Measurements from ENCODE around the gene TYMP. TPM values are rescaled to one million over a fixed set of nuclear protein-coding genes. Genes with fewer than 3 reads are reported as not detected.

Gene TYMP
- total and polyA plus RNA-seq, 2 donors (not counting 3 experiments of a cell fraction or from before 2014, with no cell fraction given), result 2.0 to 2.4 TPM

DNA sequence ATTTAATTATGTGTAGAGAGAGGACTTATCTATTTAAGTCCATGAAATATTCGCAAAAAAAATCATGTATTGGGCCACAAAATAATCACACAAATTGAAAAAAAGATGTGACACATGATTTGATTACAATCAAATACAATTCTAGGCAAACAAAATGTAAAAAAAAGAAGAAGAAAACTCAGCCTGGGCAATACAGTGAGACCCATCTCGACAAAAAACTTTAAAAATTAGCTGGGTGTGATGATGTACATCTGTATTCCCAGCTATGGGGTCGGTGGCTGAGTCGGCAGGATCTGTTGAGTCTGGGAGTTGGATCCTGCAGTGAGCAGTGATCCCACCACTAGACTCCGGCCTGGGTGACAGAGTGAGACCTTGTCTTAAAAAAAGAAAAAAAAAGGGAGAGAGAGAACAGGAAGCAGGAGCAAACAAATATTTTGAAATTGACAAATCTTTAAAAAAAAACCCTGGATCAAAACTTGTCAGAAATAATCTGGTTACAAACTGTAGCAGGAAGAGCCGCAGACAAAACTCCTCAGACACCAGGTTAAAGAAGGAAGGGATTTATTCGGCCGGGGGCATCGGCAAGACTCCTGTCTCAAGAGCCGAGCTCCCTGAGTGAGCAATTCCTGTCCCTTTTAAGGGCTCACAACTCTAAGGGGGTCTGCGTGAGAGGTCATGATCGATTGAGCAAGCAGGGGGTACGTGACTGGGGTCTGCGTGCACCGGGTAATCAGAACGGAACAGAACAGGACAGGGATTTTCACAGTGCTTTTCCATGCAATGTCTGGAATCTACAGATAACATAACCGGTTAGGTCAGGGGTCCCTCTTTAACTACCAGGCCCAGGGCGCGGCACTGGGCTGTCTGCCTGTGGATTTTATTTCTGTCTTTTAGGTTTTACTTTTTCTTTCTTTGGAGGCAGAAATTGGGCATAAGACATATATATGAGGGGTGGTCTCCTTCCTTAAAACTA is 3.3 kb upstream of the TYMP start:
- Histone ChIP-seq H3K9me1 (replicated peaks; ENCODE audit: control insufficient read depth, extremely low read depth, insufficient read depth, low read length) (no peaks in the 10 kb centered on the region), H3K4me1 (ENCODE audit: control insufficient read depth, extremely low read depth, insufficient read depth, low read length) (peaks cover 18% of the 10 kb centered on the region), H4K20me1 (replicated peaks; ENCODE audit: control insufficient read depth, extremely low read depth, insufficient read depth, low read length) (no peaks in the 10 kb centered on the region), H3K27ac (ENCODE audit: insufficient read depth, low read depth, low read length) (no peak overlapping the region), H3K4me2 (ENCODE audit: insufficient read depth, low read length) (no peak overlapping the region), H3K27me3 (ENCODE audit: control insufficient read depth in 2 of 2, insufficient read depth in 2 of 2, low read length in 2 of 2) (peaks cover 3 to 13% of the 10 kb centered on the region in 2 experiments), H3K36me3 (ENCODE audit: control insufficient read depth in 2 of 2, extremely low read depth in 1 of 2, insufficient read depth in 2 of 2, low read length in 2 of 2) (no peaks in the 10 kb centered on the region), H3K9me3 (replicated peaks; ENCODE audit: control insufficient read depth, insufficient read depth, low read length) (no peaks in the 10 kb centered on the region), H3K9ac (replicated peaks; ENCODE audit: extremely low read depth, insufficient read depth, low read length) (no peak overlapping the region), H3K4me3 (replicated peaks in 1 of 3; ENCODE audit: insufficient read depth in 1 of 3, low read depth in 1 of 3, low read length in 3 of 3) (no peak overlapping the region), H2AFZ (ENCODE audit: low read depth, low read length) (no peak overlapping the region), H3K79me2 (ENCODE audit: control insufficient read depth, insufficient read depth, low read length) (no peaks in the 10 kb centered on the region)
- intact Hi-C loops (cut with micrococcal nuclease) (no loop called here), dilution Hi-C loops (cut with MboI; ENCODE audit: extremely low pct_ligation_motif_present, low sequenced_read_pairs) (no loop called here)
- no TSS peak for BruUV-seq (replicated peaks)
- FAIRE-seq, result no peak
- TF ChIP-seq, protein P1, sequence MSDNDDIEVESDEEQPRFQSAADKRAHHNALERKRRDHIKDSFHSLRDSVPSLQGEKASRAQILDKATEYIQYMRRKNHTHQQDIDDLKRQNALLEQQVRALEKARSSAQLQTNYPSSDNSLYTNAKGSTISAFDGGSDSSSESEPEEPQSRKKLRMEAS (IDR thresholded peaks at IDR 0.05; ENCODE audit: insufficient read depth, insufficient read length), result no peak
- no peak for TF ChIP-seq POLR2AphosphoS5 (IDR thresholded peaks at IDR 0.05; ENCODE audit: insufficient read depth, low read depth, low read length)
- DNase-seq (ENCODE audit: low read depth, low spot score), result no peak
- CTCF ChIA-PET, result interaction anchor here (1.7 kb wide), 1 partner anchor 87 kb away, joined by 10 read pairs; no protein-coding TSS in a partner anchor
- POLR2A ChIA-PET, result no interaction called here

DNA sequence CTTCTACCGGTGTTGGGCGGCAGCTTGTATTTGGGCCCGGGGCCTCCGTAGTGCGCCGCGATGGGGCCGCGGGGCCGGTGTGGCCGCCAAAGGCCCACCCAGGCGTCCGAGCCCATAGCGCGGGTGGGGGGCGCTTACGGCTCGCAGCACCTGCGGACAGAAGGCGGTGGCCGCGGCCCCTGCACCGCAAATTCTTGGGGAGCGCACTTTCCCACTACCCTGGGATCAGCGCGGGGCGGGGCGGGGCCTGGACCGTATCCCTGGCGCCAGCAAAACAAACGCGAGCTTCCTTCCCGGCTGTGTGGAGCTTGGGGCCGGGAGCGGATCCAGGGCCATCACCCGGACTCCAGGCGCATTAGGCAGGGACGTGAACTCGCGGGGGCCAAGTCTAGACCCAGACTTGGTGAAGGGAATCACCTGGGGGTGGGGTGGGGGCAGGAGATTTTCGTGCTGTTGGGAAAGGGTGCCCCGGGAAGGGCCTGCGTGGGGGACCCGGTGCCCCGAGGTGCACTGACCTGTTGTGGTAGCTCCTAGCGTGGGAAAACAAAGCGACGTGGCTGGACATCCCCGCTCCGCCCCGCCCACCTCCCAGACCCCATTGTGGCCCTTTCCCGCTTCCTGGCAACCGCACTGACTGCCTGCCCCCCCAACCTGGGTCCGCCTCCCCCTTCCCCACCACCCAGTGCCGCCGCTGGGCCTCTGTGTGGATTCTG is 2.3 kb upstream of the TYMP start:
- CTCF ChIA-PET, result interaction anchor here (0.5 to 1.7 kb wide), 5 partner anchors 25 to 88 kb away, joined by 3 to 10 read pairs (median 3); partner anchors contain the start of gene SYCE3
- H3K79me2 ChIP-seq (ENCODE audit: control insufficient read depth, insufficient read depth, low read length), result no peaks in the 10 kb centered on the region
- H3K36me3 ChIP-seq (ENCODE audit: control insufficient read depth in 2 of 2, extremely low read depth in 1 of 2, insufficient read depth in 2 of 2, low read length in 2 of 2), result no peaks in the 10 kb centered on the region
- H3K9me3 ChIP-seq (replicated peaks; ENCODE audit: control insufficient read depth, insufficient read depth, low read length), result no peaks in the 10 kb centered on the region
- peaks cover 18% of the 10 kb centered on the region for H3K4me1 ChIP-seq (ENCODE audit: control insufficient read depth, extremely low read depth, insufficient read depth, low read length)
- POLR2A ChIA-PET, result no interaction called here
- FAIRE-seq, result no peak
- TF ChIP-seq POLR2A (IDR thresholded peaks at IDR 0.05; ENCODE audit: low read depth, low read length) (no peak), EZH2 (IDR thresholded peaks at IDR 0.05; ENCODE audit: borderline replicate concordance, low read depth, low read length, severe bottlenecking) (no peak), POLR2AphosphoS5 (IDR thresholded peaks at IDR 0.05; ENCODE audit: insufficient read depth, low read depth, low read length) (no peak), JUN (IDR thresholded peaks at IDR 0.05; ENCODE audit: borderline replicate concordance, insufficient read depth, insufficient read length, low read depth) (no peak)
- TF ChIP-seq, protein P2, sequence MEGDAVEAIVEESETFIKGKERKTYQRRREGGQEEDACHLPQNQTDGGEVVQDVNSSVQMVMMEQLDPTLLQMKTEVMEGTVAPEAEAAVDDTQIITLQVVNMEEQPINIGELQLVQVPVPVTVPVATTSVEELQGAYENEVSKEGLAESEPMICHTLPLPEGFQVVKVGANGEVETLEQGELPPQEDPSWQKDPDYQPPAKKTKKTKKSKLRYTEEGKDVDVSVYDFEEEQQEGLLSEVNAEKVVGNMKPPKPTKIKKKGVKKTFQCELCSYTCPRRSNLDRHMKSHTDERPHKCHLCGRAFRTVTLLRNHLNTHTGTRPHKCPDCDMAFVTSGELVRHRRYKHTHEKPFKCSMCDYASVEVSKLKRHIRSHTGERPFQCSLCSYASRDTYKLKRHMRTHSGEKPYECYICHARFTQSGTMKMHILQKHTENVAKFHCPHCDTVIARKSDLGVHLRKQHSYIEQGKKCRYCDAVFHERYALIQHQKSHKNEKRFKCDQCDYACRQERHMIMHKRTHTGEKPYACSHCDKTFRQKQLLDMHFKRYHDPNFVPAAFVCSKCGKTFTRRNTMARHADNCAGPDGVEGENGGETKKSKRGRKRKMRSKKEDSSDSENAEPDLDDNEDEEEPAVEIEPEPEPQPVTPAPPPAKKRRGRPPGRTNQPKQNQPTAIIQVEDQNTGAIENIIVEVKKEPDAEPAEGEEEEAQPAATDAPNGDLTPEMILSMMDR (IDR thresholded peaks at IDR 0.05; ENCODE audit: extremely low read depth in 1 of 2, insufficient read depth in 1 of 2, low read depth in 1 of 2, low read length in 2 of 2), result no peak
- dilution Hi-C loops (cut with MboI; ENCODE audit: extremely low pct_ligation_motif_present, low sequenced_read_pairs), result no loop called here
- H4K20me1 ChIP-seq (replicated peaks; ENCODE audit: control insufficient read depth, extremely low read depth, insufficient read depth, low read length), result no peaks in the 10 kb centered on the region
- H3K9ac ChIP-seq (replicated peaks; ENCODE audit: extremely low read depth, insufficient read depth, low read length), result no peak overlapping the region
- no peaks in the 10 kb centered on the region for H3K9me1 ChIP-seq (replicated peaks; ENCODE audit: control insufficient read depth, extremely low read depth, insufficient read depth, low read length)
- H3K4me3 ChIP-seq (replicated peaks in 1 of 3; ENCODE audit: insufficient read depth in 1 of 3, low read depth in 1 of 3, low read length in 3 of 3), result peak overlapping the region in 2 of 3 experiments; percentile 8 to 36
- peak overlapping the region; percentile 55 for H2AFZ ChIP-seq (ENCODE audit: low read depth, low read length)
- intact Hi-C loops (cut with micrococcal nuclease), result no loop called here
- DNase-seq (ENCODE audit: low read depth, low spot score), result peak; percentile 42
- H3K27ac ChIP-seq (ENCODE audit: insufficient read depth, low read depth, low read length), result no peak overlapping the region
- peak overlapping the region; percentile 58 for H3K4me2 ChIP-seq (ENCODE audit: insufficient read depth, low read length)
- peaks cover 3 to 13% of the 10 kb centered on the region in 2 experiments for H3K27me3 ChIP-seq (ENCODE audit: control insufficient read depth in 2 of 2, insufficient read depth in 2 of 2, low read length in 2 of 2)
- BruUV-seq (replicated peaks), result no TSS peak

Measured in endothelial cell of umbilical vein (primary cell).